Measurements from ENCODE around the gene DCDC1.

Gene DCDC1

GRCh38 chr11:30861531-30861930 lies 508.0 kb downstream of the DCDC1 start:
- H3K36me3 Mint-ChIP-seq (ENCODE audit: insufficient read depth), result no peaks in the 10 kb centered on the region
- DNase-seq (ENCODE audit: low spot score in 2 of 2) (no peak), ATAC-seq (replicated peaks; ENCODE audit: extremely low read depth, poor library complexity, severe bottlenecking) (no peak)
- no peak overlapping the region for H3K4me3 Mint-ChIP-seq
- no peaks in the 10 kb centered on the region for H3K4me1 Mint-ChIP-seq
- H3K9me3 Mint-ChIP-seq, result peaks cover 11% of the 10 kb centered on the region
- no peak overlapping the region for H3K27ac Mint-ChIP-seq (ENCODE audit: low read depth)
- no peaks in the 10 kb centered on the region for H3K27me3 Mint-ChIP-seq

- no peaks in the 10 kb centered on the region for H3K4me1 Mint-ChIP-seq
- no peak overlapping the region for H3K27ac Mint-ChIP-seq (ENCODE audit: low read depth)
- DNase-seq (ENCODE audit: low spot score in 2 of 2) (no peak), ATAC-seq (replicated peaks; ENCODE audit: extremely low read depth, poor library complexity, severe bottlenecking) (no peak)
- no peaks in the 10 kb centered on the region for H3K27me3 Mint-ChIP-seq
- peaks cover 11% of the 10 kb centered on the region for H3K9me3 Mint-ChIP-seq
- H3K4me3 Mint-ChIP-seq, result no peak overlapping the region
- no peaks in the 10 kb centered on the region for H3K36me3 Mint-ChIP-seq (ENCODE audit: insufficient read depth)
Measured at GRCh38 chr11:30861064-30861463, 508.5 kb downstream of the DCDC1 start.

GRCh38 chr11:30860146-30860545 lies 509.4 kb downstream of the DCDC1 start:
- Mint-ChIP-seq H3K27me3 (no peaks in the 10 kb centered on the region), H3K4me1 (no peaks in the 10 kb centered on the region), H3K27ac (ENCODE audit: low read depth) (no peak overlapping the region), H3K4me3 (no peak overlapping the region), H3K36me3 (ENCODE audit: insufficient read depth) (no peaks in the 10 kb centered on the region), H3K9me3 (peaks cover 11% of the 10 kb centered on the region)
- ATAC-seq (replicated peaks; ENCODE audit: extremely low read depth, poor library complexity, severe bottlenecking) (no peak), DNase-seq (ENCODE audit: low spot score in 2 of 2) (no peak)

- no peak overlapping the region for H3K4me3 Mint-ChIP-seq
- ATAC-seq (replicated peaks; ENCODE audit: extremely low read depth, poor library complexity, severe bottlenecking) (no peak), DNase-seq (ENCODE audit: low spot score in 2 of 2) (no peak)
- no peaks in the 10 kb centered on the region for H3K4me1 Mint-ChIP-seq
- peaks cover 11% of the 10 kb centered on the region for H3K9me3 Mint-ChIP-seq
- no peaks in the 10 kb centered on the region for H3K27me3 Mint-ChIP-seq
- H3K27ac Mint-ChIP-seq (ENCODE audit: low read depth), result no peak overlapping the region
- no peaks in the 10 kb centered on the region for H3K36me3 Mint-ChIP-seq (ENCODE audit: insufficient read depth)
Measured at GRCh38 chr11:30859669-30860068, 509.9 kb downstream of the DCDC1 start.

- no peaks in the 10 kb centered on the region for H3K36me3 Mint-ChIP-seq (ENCODE audit: insufficient read depth)
- ATAC-seq (replicated peaks; ENCODE audit: extremely low read depth, poor library complexity, severe bottlenecking) (no peak), DNase-seq (ENCODE audit: low spot score in 2 of 2) (no peak)
- no peak overlapping the region for H3K4me3 Mint-ChIP-seq
- no peaks in the 10 kb centered on the region for H3K4me1 Mint-ChIP-seq
- no peak overlapping the region for H3K27ac Mint-ChIP-seq (ENCODE audit: low read depth)
- H3K9me3 Mint-ChIP-seq, result peaks cover 11% of the 10 kb centered on the region
- no peaks in the 10 kb centered on the region for H3K27me3 Mint-ChIP-seq
Measured at GRCh38 chr11:30855383-30856006, 514.0 kb downstream of the DCDC1 start.

- Mint-ChIP-seq H3K4me3 (no peak overlapping the region), H3K27ac (ENCODE audit: low read depth) (no peak overlapping the region), H3K4me1 (no peaks in the 10 kb centered on the region), H3K27me3 (no peaks in the 10 kb centered on the region), H3K9me3 (peaks cover 18% of the 10 kb centered on the region), H3K36me3 (ENCODE audit: insufficient read depth) (no peaks in the 10 kb centered on the region)
- DNase-seq (ENCODE audit: low spot score in 2 of 2) (no peak), ATAC-seq (replicated peaks; ENCODE audit: extremely low read depth, poor library complexity, severe bottlenecking) (no peak)
Measured at GRCh38 chr11:30853439-30853838, 516.1 kb downstream of the DCDC1 start.

- Mint-ChIP-seq H3K27me3 (no peaks in the 10 kb centered on the region), H3K9me3 (peaks cover 24% of the 10 kb centered on the region), H3K36me3 (ENCODE audit: insufficient read depth) (no peaks in the 10 kb centered on the region), H3K4me3 (no peak overlapping the region), H3K27ac (ENCODE audit: low read depth) (no peak overlapping the region), H3K4me1 (no peaks in the 10 kb centered on the region)
- DNase-seq (ENCODE audit: low spot score in 2 of 2), result no peak
- ATAC-seq (replicated peaks; ENCODE audit: extremely low read depth, poor library complexity, severe bottlenecking), result no peak
Measured at GRCh38 chr11:30852645-30853044, 516.9 kb downstream of the DCDC1 start.

GRCh38 chr11:30852091-30852490 lies 517.4 kb downstream of the DCDC1 start:
- no peak overlapping the region for H3K4me3 Mint-ChIP-seq
- no peak overlapping the region for H3K27ac Mint-ChIP-seq (ENCODE audit: low read depth)
- DNase-seq (ENCODE audit: low spot score in 2 of 2) (no peak), ATAC-seq (replicated peaks; ENCODE audit: extremely low read depth, poor library complexity, severe bottlenecking) (no peak)
- H3K36me3 Mint-ChIP-seq (ENCODE audit: insufficient read depth), result no peaks in the 10 kb centered on the region
- no peaks in the 10 kb centered on the region for H3K27me3 Mint-ChIP-seq
- peaks cover 20% of the 10 kb centered on the region for H3K9me3 Mint-ChIP-seq
- no peaks in the 10 kb centered on the region for H3K4me1 Mint-ChIP-seq

- ATAC-seq (replicated peaks; ENCODE audit: extremely low read depth, poor library complexity, severe bottlenecking), result no peak
- Mint-ChIP-seq H3K36me3 (ENCODE audit: insufficient read depth) (peaks cover 1% of the 10 kb centered on the region), H3K9me3 (peaks cover 25% of the 10 kb centered on the region), H3K27me3 (no peaks in the 10 kb centered on the region), H3K4me1 (no peaks in the 10 kb centered on the region), H3K27ac (ENCODE audit: low read depth) (no peak overlapping the region), H3K4me3 (no peak overlapping the region)
- no peak for DNase-seq (ENCODE audit: low spot score in 2 of 2)
Measured at GRCh38 chr11:30837252-30837651, 532.3 kb downstream of the DCDC1 start.

- ATAC-seq (replicated peaks; ENCODE audit: extremely low read depth, poor library complexity, severe bottlenecking) (no peak), DNase-seq (ENCODE audit: low spot score in 2 of 2) (no peak)
- Mint-ChIP-seq H3K27ac (ENCODE audit: low read depth) (no peak overlapping the region), H3K27me3 (no peaks in the 10 kb centered on the region), H3K4me1 (no peaks in the 10 kb centered on the region), H3K4me3 (no peak overlapping the region), H3K36me3 (ENCODE audit: insufficient read depth) (no peaks in the 10 kb centered on the region), H3K9me3 (peaks cover 39% of the 10 kb centered on the region)
Measured at GRCh38 chr11:30832831-30833230, 536.7 kb downstream of the DCDC1 start.

GRCh38 chr11:30830681-30831080 lies 538.9 kb downstream of the DCDC1 start:
- peaks cover 31% of the 10 kb centered on the region for H3K9me3 Mint-ChIP-seq

GRCh38 chr11:30826911-30827310 lies 542.6 kb downstream of the DCDC1 start:
- Mint-ChIP-seq H3K36me3 (ENCODE audit: insufficient read depth) (no peaks in the 10 kb centered on the region), H3K27ac (ENCODE audit: low read depth) (no peak overlapping the region), H3K27me3 (no peaks in the 10 kb centered on the region), H3K4me1 (no peaks in the 10 kb centered on the region), H3K9me3 (peaks cover 26% of the 10 kb centered on the region), H3K4me3 (no peak overlapping the region)
- ATAC-seq (replicated peaks; ENCODE audit: extremely low read depth, poor library complexity, severe bottlenecking) (no peak), DNase-seq (ENCODE audit: low spot score in 2 of 2) (no peak)

More at GRCh38 chr11:30830681-30831080, 538.9 kb downstream of the DCDC1 start:
- Mint-ChIP-seq H3K36me3 (ENCODE audit: insufficient read depth) (no peaks in the 10 kb centered on the region), H3K27ac (ENCODE audit: low read depth) (no peak overlapping the region), H3K4me3 (no peak overlapping the region), H3K4me1 (no peaks in the 10 kb centered on the region), H3K27me3 (no peaks in the 10 kb centered on the region)
- ATAC-seq (replicated peaks; ENCODE audit: extremely low read depth, poor library complexity, severe bottlenecking) (no peak), DNase-seq (ENCODE audit: low spot score in 2 of 2) (no peak)

GRCh38 chr11:30825723-30826122 lies 543.8 kb downstream of the DCDC1 start:
- Mint-ChIP-seq H3K27ac (ENCODE audit: low read depth) (no peak overlapping the region), H3K27me3 (no peaks in the 10 kb centered on the region), H3K36me3 (ENCODE audit: insufficient read depth) (no peaks in the 10 kb centered on the region), H3K4me3 (no peak overlapping the region), H3K4me1 (no peaks in the 10 kb centered on the region), H3K9me3 (peaks cover 24% of the 10 kb centered on the region)
- no peak for ATAC-seq (replicated peaks; ENCODE audit: extremely low read depth, poor library complexity, severe bottlenecking)
- DNase-seq (ENCODE audit: low spot score in 2 of 2), result no peak
